GM23338 (cell line): Measurements from ENCODE around the gene FOXK2. TPM values are rescaled to one million over a fixed set of nuclear protein-coding genes. Genes with fewer than 3 reads are reported as not detected.

Experiments used
- ATAC-seq: fragments of 200-7000 bp; cut with Tn5 transposase; 3 replicates; pipeline ENCODE4 v1.9.1; 2020
- DNase-seq: peaks from one replicate; pipeline ENCODE4 v3.0.0-alpha.2; 2015; ENCODE audit warnings: low spot score
- H2AFZ ChIP-seq: fragments of 200-600 bp; sonication (generic); 2 replicates; pipeline ENCODE4 v1.8.0; 2016; ENCODE audit warnings: antibody characterized with exemption, mild to moderate bottlenecking, moderate library complexity
- H3F3A ChIP-seq: fragments of 200-600 bp; sonication (generic); replicated peaks from 2 replicates; pipeline ENCODE4 v1.8.0; 2017; ENCODE audit warnings: antibody characterized with exemption, mixed run types, low read depth
- H3K27ac ChIP-seq: fragments of 200-600 bp; sonication (generic); 2 replicates; pipeline ENCODE4 v1.6.1; 2016; ENCODE audit warnings: low read depth
- H3K27me3 ChIP-seq: fragments of 200-600 bp; sonication (generic); 2 replicates; pipeline ENCODE4 v1.8.0; 2016; ENCODE audit warnings: mild to moderate bottlenecking, mixed run types, moderate library complexity; ENCODE audit not compliant: insufficient read depth
- H3K36me3 ChIP-seq: fragments of 200-600 bp; sonication (generic); 2 replicates; pipeline ENCODE4 v1.8.0; 2016; ENCODE audit warnings: mild to moderate bottlenecking; ENCODE audit not compliant: insufficient read depth
- H3K4me1 ChIP-seq: fragments of 200-600 bp; sonication (generic); 2 replicates; pipeline ENCODE4 v1.8.0; 2016; ENCODE audit warnings: mild to moderate bottlenecking, moderate library complexity; ENCODE audit not compliant: insufficient read depth
- H3K4me2 ChIP-seq: fragments of 200-600 bp; sonication (generic); 2 replicates; pipeline ENCODE4 v1.7.1; 2017; ENCODE audit warnings: mixed run types
- H3K4me3 ChIP-seq: fragments of 200-600 bp; sonication (generic); 2 replicates; pipeline ENCODE4 v1.6.1; 2016; ENCODE audit warnings: mixed run types
- H3K79me2 ChIP-seq: fragments of 200-600 bp; sonication (generic); replicated peaks from 2 replicates; pipeline ENCODE4 v1.8.0; 2017; ENCODE audit warnings: mild to moderate bottlenecking; ENCODE audit not compliant: insufficient read depth
- H3K9me2 ChIP-seq: fragments of 200-600 bp; sonication (generic); 2 replicates; pipeline ENCODE4 v1.8.0; 2017; ENCODE audit not compliant: insufficient read depth
- H4K20me1 ChIP-seq: fragments of 200-600 bp; sonication (generic); replicated peaks from 2 replicates; pipeline ENCODE4 v1.8.0; 2017; ENCODE audit warnings: mild to moderate bottlenecking; ENCODE audit not compliant: insufficient read depth
- H3K27ac Mint-ChIP-seq: 2 replicates; pipeline ENCODE4 v1.8.0; 2020; ENCODE audit warnings: inconsistent platforms, mild to moderate bottlenecking, moderate library complexity, mixed read lengths
- H3K27me3 Mint-ChIP-seq: 3 replicates; pipeline ENCODE4 v1.8.0; 2022; ENCODE audit warnings: low read depth, mild to moderate bottlenecking, moderate library complexity, mixed read lengths, inconsistent platforms; ENCODE audit not compliant: insufficient read depth, poor library complexity
- H3K36me3 Mint-ChIP-seq: 3 replicates; pipeline ENCODE4 v1.8.0; 2021; ENCODE audit warnings: low read depth, mild to moderate bottlenecking, inconsistent platforms, moderate library complexity, mixed read lengths
- H3K4me1 Mint-ChIP-seq: 3 replicates; pipeline ENCODE4 v1.8.0; 2020; ENCODE audit warnings: mild to moderate bottlenecking, inconsistent platforms, mixed read lengths
- H3K4me3 Mint-ChIP-seq: 3 replicates; pipeline ENCODE4 v1.8.0; 2021; ENCODE audit warnings: moderate library complexity, mild to moderate bottlenecking, inconsistent platforms, mixed read lengths
- H3K9me3 Mint-ChIP-seq: 3 replicates; pipeline ENCODE4 v1.8.0; 2020; ENCODE audit warnings: moderate library complexity, mild to moderate bottlenecking, inconsistent platforms, mixed read lengths
- CREB1 ChIP-seq: fragments of 250-450 bp; sonication (Bioruptor Pico); IDR thresholded peaks from 2 replicates; pipeline ENCODE4 v1.5.0; 2020; ENCODE audit warnings: low read depth, mild to moderate bottlenecking, moderate library complexity
- CTCF ChIP-seq, 2 experiments: fragments of 200-600 bp in 1 of 2; sonication (generic) in 1 of 2; conservative IDR thresholded peaks; 2 replicates each; pipeline versions ENCODE4 v1.5.1 to v1.6.1; 2016 to 2017; ENCODE audit warnings: antibody characterized with exemption in 2 of 2, low read depth in 2 of 2, mild to moderate bottlenecking in 2 of 2, moderate library complexity in 1 of 2
- EZH2 ChIP-seq: fragments of 200-600 bp; sonication (generic); IDR thresholded peaks from one replicate; pipeline ENCODE4 v1.8.0; 2017; ENCODE audit warnings: antibody characterized with exemption, mild to moderate bottlenecking, low read depth; ENCODE audit not compliant: unreplicated experiment
- EZH2phosphoT487 ChIP-seq: fragments of 200-600 bp; sonication (generic); IDR thresholded peaks from one replicate; pipeline ENCODE4 v1.8.1; 2018; ENCODE audit warnings: antibody characterized with exemption; ENCODE audit not compliant: unreplicated experiment
- JUNB ChIP-seq: IDR thresholded peaks from one replicate; pipeline ENCODE4 v1.6.1; 2016; ENCODE audit warnings: antibody characterized with exemption; ENCODE audit not compliant: unreplicated experiment
- NANOG ChIP-seq: IDR thresholded peaks from 2 replicates; pipeline ENCODE4 v1.6.1; 2016; ENCODE audit warnings: antibody characterized with exemption, borderline replicate concordance
- POLR2AphosphoS5 ChIP-seq: IDR thresholded peaks from 2 replicates; pipeline ENCODE4 v1.6.1; 2016; ENCODE audit warnings: antibody characterized with exemption, low read depth
- STAT1 ChIP-seq: IDR thresholded peaks from one replicate; pipeline ENCODE4 v1.6.1; 2016; ENCODE audit warnings: antibody characterized with exemption; ENCODE audit not compliant: unreplicated experiment
- ZNF114 ChIP-seq: fragments of 250-450 bp; sonication (Bioruptor Pico); IDR thresholded peaks from 2 replicates; pipeline ENCODE4 v1.5.0; 2020; ENCODE audit warnings: mild to moderate bottlenecking, moderate library complexity
- ZNF331 ChIP-seq: fragments of 250-450 bp; sonication (Bioruptor Pico); IDR thresholded peaks from 2 replicates; pipeline ENCODE4 v1.5.0; 2020; ENCODE audit warnings: low read depth, mild to moderate bottlenecking, moderate library complexity
- ZNF462 ChIP-seq: fragments of 250-450 bp; sonication (Bioruptor Pico); IDR thresholded peaks from 2 replicates; pipeline ENCODE4 v1.5.0; 2020; ENCODE audit warnings: mild to moderate bottlenecking, moderate library complexity
- polyA plus RNA-seq: library from polyadenylated mRNA; unstranded; fragments of >200 nt; fragmentation: Nextera tagmentation; extraction: Ambion mirVana; gene quantifications from 2 replicates; pipeline ENCODE4 v1.2.1, GENCODE V29; 2016
- total RNA-seq: library from RNA; depleted of rRNA; stranded (reverse); fragments of >200 nt; shearing (Covaris generic); gene quantifications from 2 replicates; pipeline ENCODE4 v1.2.3, GENCODE V29; 2014
- TF ChIP-seq, protein P1 (sequence below): IDR thresholded peaks from one replicate; pipeline ENCODE4 v1.6.1; 2018; ENCODE audit warnings: antibody characterized with exemption; ENCODE audit not compliant: unreplicated experiment
- TF ChIP-seq, protein P2 (sequence below): IDR thresholded peaks from 2 replicates; pipeline ENCODE4 v1.6.1; 2016; ENCODE audit warnings: antibody characterized with exemption

The FOXK2 gene
- total and polyA plus RNA-seq, 2 experiments from 2014 or later = 12.3 to 66.0 TPM

DNA sequence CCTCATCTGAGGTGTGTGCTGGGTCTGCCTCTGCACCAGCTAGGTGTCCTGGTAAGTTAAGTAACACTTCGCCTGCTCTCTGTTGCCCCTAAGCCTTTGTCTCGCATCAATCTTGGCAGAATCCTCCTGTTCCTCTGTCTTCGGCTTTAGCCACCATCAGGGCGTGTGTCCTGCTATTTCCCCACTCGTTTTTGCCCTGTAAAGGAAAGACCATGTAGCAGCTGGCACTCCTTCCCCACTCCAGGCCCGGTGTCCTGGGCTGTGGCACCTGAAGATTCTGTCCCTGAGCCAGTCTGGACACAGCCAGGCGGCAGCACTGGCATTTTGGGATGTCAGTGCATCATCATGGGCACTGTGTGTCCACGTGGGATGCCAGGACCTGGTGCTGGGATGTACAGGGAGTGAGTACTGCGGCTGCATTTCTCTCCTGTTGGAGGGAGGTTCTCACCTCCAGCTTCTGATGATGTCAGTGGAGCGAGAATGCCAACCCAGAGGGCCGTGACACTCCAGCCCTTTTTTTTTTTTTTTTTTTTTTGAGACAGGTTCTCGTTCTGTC is 26.2 kb upstream of the FOXK2 start:
- Mint-ChIP-seq H3K4me3 (peak overlapping the region; percentile 79; the same call in 1 of the 3 replicates), H3K27ac (no peak overlapping the region), H3K27me3 (peaks cover 39% of the 10 kb centered on the region), H3K36me3 (peaks cover 13% of the 10 kb centered on the region; the same call in 2 of the 3 replicates), H3K9me3 (peaks cover 6% of the 10 kb centered on the region; the same call in 2 of the 3 replicates), H3K4me1 (peaks cover 8% of the 10 kb centered on the region; the same call in 2 of the 3 replicates)
- H4K20me1 ChIP-seq = no peaks in the 10 kb centered on the region
- DNase-seq (no peak), ATAC-seq (no peak)
- peaks cover 18% of the 10 kb centered on the region for H3K27me3 ChIP-seq
- H3K36me3 ChIP-seq = no peaks in the 10 kb centered on the region
- H3K4me3 ChIP-seq = no peak overlapping the region
- H3K79me2 ChIP-seq = no peaks in the 10 kb centered on the region
- H2AFZ ChIP-seq = no peak overlapping the region; the same call in 1 of the 2 replicates
- no peak overlapping the region for H3K27ac ChIP-seq
- peaks cover 20% of the 10 kb centered on the region for H3F3A ChIP-seq
- no peaks in the 10 kb centered on the region for H3K9me2 ChIP-seq
- peaks cover 17% of the 10 kb centered on the region for H3K4me1 ChIP-seq
- H3K4me2 ChIP-seq = no peak overlapping the region
- TF ChIP-seq STAT1 (no peak), CREB1 (CRISPR knock-in tag) (no peak), ZNF114 (CRISPR knock-in tag) (no peak), JUNB (no peak), CTCF (conservative IDR thresholded peaks at IDR 0.05; ENCODE audit: low read depth in 2 of 2) (no peak), EZH2 (no peak), NANOG (no peak), ZNF331 (CRISPR knock-in tag) (no peak), POLR2AphosphoS5 (no peak), ZNF462 (CRISPR knock-in tag) (no peak), EZH2phosphoT487 (no peak)
- TF ChIP-seq, protein P1, sequence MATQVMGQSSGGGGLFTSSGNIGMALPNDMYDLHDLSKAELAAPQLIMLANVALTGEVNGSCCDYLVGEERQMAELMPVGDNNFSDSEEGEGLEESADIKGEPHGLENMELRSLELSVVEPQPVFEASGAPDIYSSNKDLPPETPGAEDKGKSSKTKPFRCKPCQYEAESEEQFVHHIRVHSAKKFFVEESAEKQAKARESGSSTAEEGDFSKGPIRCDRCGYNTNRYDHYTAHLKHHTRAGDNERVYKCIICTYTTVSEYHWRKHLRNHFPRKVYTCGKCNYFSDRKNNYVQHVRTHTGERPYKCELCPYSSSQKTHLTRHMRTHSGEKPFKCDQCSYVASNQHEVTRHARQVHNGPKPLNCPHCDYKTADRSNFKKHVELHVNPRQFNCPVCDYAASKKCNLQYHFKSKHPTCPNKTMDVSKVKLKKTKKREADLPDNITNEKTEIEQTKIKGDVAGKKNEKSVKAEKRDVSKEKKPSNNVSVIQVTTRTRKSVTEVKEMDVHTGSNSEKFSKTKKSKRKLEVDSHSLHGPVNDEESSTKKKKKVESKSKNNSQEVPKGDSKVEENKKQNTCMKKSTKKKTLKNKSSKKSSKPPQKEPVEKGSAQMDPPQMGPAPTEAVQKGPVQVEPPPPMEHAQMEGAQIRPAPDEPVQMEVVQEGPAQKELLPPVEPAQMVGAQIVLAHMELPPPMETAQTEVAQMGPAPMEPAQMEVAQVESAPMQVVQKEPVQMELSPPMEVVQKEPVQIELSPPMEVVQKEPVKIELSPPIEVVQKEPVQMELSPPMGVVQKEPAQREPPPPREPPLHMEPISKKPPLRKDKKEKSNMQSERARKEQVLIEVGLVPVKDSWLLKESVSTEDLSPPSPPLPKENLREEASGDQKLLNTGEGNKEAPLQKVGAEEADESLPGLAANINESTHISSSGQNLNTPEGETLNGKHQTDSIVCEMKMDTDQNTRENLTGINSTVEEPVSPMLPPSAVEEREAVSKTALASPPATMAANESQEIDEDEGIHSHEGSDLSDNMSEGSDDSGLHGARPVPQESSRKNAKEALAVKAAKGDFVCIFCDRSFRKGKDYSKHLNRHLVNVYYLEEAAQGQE = no peak
- TF ChIP-seq, protein P2, sequence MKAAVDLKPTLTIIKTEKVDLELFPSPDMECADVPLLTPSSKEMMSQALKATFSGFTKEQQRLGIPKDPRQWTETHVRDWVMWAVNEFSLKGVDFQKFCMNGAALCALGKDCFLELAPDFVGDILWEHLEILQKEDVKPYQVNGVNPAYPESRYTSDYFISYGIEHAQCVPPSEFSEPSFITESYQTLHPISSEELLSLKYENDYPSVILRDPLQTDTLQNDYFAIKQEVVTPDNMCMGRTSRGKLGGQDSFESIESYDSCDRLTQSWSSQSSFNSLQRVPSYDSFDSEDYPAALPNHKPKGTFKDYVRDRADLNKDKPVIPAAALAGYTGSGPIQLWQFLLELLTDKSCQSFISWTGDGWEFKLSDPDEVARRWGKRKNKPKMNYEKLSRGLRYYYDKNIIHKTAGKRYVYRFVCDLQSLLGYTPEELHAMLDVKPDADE = no peak
